Measurements from ENCODE around the gene CERS5.
"Not testable (repeated sequence)": the region's sequence is repeated elsewhere in the genome, so short reads cannot be mapped to it uniquely, and the experiment has no call there.

The CERS5 gene

DNA sequence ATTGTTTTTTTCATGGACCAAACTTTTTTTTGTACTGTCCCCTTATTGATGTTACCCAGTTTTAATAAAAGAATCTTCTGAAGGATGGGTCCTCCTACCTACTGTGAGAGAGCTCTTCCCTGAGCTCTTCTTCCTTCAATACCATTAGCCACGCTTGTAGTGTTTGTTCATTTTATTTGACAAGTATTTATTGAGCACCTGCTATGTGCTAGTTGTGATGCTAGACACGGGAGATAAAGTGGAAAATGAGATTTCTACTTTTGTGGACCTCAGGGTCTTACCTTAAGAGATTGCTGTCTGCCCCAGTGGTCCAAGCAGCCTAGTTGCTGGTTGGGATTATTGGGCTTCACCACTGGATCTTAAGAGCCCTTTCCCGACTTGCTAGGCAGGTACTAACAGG lies 66.6 kb downstream of the CERS5 start:
- no peak for DNase-seq

DNA sequence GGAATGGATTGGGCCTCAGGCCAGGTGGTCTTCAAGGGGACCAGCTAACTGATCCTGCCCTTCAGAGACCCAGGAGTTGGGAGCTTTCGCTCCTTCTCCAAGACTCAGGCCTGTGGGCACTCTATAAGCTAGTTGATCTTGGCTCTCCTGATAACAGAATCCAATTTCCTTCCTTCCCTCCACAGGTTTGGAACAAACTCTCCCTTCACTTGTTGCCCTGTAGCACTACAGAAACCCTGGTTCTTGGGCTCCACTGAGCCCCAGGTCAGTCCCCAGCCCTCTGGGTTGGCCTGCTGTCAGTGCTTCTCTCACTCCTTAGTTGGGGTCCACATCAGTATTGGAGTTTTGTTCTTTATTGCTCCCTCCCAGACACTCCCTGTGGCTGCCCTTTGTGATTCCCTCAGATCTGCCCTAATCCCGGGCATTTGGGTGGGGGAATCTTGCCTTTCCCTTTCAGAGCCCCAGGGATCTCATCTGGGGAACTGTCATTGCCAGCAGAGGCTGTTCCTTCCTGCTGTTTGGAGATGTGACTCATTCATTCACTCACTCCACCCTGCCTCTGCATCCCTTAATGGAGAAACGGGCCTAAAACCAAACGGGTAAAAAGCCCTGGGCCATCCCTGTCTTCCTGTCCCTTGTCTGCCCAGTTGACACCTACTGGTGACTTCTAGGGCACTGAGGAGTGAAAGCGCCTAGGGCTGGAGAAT lies 67.7 kb downstream of the CERS5 start:
- DNase-seq: no peak

DNA sequence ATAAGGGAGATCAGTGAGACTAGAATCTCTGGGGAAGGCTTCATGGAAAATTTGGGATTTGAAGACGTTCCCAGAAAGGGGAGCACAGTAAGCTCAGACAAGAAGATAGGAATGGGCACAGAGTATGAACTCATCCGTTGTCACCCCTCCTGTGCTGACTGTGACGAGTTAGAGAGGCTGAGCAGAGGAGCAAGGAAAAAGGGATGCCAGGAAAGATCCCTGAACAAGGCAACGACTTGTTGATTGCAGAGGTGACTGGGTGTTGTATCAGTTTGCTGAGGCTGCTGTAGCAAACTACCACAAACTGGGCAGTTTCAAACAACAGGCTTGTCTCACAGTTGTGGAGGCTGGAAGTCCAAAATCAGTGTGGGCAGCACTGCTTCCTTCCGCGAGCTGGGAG lies 69.2 kb downstream of the CERS5 start:
- no peak for DNase-seq

DNA sequence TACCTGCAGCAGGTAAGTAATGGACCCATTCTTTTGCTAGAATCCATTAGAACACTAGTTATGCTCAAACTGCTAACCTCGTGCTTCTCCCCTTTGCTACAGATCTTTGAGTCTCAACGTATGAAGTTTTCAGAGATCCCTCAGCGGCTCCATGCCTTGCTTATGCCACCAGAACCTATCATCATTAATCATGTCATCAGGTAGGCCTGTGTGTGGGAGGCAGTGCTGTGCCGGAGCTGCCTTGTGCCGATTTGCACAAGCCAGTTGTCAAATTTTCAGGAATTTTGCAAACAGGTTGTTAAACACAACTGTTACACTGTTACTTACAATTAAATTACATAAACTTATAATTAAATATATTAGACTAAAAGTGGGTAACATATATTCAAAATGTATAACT lies 76.8 kb downstream of the CERS5 start:
- no peak for DNase-seq

DNA sequence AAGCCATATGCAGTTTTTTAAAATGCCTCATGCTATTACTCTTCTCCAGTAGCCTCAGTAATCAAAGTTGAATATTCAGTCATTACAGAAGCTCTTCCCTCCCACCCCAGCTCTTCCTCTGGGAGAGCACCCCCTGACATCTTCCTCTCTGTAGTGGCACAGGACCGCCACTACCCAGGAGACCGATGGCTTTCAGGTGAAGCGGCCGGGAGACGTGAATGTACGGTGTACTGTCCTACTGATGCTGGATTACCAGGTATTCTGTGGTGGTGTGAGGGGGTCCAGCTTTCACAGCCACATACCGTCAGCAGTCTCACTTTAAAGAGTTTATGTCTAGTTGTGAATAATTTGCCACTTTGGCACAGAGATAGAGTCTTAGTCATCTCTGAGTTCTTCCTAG lies 77.4 kb downstream of the CERS5 start:
- DNase-seq: no peak

DNA sequence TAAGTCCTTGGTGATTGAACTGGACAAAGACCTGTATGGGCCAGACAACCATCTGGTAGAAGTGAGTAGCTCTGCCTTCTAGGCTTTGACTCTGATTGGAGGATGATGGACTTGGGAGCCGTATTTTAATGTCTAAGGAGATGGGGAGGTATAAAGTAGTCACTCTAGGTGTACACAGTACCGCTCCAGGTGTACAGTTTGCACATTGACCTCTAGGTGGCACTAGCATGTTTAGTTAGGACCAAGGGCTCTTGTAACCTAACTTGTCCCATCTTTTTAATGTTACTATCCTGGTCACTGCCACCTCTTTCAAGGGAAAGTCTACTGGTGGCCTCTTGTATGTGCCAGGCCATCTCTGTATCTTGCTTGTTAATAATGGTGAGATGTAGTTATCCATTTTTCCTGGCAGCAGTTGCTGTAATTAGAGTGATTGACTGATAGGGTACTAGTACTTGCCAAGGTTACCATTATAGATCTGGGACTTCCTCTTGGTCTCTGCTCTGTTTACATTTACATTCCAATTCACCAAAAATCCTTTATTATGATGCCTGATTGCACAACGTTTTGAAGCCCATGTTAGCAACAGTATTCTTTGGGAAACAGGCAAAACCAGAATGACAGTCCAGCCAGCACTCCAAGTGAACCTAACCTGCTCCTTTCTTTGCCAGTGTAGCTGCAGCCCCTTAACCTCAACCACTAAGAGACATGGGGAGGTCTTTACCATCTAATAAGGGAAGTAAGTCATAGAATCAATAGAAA lies 78.4 kb downstream of the CERS5 start:
- DNase-seq: peak; percentile 39

DNA sequence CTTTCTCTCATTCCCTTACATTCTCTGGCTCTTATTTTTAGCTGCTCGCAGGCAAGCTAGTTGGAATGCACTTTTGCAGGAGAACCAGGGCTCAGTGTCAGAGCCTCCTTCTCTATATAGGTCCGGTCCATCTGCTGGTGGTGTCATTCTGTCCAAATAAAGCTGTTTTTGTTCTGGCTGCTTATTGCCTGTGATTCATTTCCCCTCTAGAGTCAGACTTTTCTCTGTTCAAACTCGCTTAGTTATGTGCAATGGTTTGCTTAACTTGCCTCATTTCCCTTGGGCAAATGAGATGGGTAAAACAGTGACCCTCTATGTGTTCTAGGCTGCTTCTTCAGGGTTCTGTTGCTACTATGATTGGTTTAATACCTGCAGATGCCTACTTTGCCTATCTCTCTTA lies 79.2 kb downstream of the CERS5 start:
- DNase-seq: no peak

DNA sequence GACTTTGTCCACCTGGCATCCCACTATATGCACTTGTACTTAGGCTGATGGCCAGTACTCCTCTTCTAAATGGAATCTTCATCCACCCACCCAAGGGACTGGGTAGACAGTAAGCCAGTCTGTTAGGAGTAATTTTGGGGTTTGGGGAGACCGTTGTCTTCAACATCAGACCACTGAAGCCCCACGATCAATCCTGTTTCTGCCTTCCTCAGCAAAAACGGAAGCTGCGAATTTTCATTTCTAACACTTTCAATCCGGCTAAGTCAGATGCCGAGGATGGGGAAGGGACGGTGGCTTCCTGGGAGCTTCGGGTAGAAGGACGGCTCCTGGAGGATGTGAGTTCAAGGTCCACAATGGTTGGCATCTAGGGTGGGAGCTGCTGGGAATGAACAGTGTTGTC lies 80.0 kb downstream of the CERS5 start:
- no peak for DNase-seq

DNA sequence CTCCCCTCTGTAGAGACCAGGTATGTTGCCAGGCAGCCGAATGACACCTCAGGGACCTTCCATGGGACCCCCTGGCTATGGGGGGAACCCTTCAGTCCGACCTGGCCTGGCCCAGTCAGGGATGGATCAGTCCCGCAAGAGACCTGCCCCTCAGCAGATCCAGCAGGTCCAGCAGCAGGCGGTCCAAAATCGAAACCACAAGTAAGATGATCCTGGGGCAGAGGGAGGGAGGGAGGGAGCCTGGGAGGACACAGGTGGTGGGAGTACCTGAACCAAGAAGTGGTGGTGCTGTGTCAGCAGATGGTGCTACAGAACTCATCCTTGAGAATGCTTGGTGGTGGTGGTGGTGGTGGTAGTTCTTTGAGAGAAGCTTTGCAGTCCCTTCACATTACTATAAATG lies 81.0 kb downstream of the CERS5 start:
- no peak for DNase-seq

DNA sequence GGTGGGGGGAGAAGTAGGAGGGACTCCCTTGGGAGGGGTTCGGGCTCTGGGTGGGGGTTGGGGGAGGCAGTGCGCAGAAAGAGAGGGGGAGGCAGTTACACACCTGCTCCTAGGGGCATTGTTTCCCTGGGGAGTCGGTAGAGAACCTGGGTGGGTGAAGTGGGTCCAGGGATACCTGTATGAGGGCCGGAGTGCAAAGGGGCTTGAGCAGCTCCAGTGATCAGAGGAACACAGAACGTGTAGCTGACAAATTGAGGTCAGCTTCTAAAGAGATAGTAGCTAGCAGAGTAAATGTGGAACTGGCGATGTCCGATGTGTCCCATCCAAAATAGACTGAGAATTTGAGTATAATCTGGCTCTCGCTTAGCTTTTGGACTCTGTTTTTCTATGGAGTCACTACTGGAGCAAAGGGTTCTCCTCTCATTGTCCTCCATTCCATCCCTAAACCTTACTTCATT lies 81.5 kb downstream of the CERS5 start:
- no peak for DNase-seq

DNA sequence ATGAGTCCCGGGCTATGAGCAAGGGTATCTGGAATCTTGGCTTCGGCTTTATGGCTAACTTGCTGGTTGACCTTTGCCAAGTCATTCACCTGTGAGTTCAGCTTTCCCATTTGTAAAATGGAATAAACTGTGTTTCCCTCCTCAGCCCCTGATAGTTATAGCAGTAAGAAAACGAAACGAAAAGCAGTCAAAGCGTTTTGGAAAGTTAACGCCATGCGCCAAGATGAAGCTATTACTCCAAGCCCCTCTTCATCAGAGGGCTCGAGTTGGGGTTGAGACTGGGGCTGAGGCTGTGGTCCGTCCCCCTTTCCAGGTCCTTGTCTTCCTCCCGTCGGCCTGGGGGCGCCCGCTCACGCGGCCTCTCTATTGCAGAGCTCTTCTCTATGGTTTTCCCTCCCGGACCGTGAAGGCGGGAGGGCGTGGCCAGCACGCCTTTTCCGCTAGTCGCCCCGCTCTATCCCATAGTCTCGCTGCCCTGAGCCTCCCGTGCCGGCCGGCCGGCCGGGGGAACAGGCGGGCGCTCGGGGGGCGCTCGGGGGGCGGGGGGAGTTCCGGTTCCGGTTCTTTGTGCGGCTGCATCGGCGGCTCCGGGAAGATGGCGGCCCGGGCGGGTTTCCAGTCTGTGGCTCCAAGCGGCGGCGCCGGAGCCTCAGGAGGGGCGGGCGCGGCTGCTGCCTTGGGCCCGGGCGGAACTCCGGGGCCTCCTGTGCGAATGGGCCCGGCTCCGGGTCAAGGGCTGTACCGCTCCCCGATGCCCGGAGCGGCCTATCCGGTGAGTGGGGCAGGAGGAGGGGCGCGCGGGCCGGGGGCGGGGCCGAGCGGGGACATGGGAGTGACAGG lies 82.2 kb downstream of the CERS5 start, which contains the start of gene SMARCD1:
Gene SMARCD1 (plus strand): TSS at position 568 of the 840 bp plus-strand sequence. CDS start 28 bp downstream, at position 596.
- DNase-seq: peak; percentile 82

DNA sequence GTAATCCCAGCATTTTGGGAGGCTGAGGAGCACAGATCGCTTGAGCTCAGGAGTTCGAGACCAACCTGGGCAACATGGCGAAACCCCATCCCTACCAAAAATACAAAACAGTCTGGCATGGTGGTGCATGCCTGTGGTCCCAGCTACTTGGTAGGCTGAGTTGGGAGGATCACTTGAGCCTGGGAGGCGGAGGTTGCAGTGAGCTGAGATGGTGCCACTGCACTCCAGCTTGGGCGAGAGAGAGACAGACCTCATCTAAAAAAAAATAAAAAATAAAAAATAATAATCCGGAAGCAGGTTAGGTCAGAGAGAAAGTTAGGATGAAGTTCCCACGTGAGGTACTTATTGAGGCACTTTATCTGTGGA lies 82.8 kb downstream of the CERS5 start:
- DNase-seq: not testable (repeated sequence)

DNA sequence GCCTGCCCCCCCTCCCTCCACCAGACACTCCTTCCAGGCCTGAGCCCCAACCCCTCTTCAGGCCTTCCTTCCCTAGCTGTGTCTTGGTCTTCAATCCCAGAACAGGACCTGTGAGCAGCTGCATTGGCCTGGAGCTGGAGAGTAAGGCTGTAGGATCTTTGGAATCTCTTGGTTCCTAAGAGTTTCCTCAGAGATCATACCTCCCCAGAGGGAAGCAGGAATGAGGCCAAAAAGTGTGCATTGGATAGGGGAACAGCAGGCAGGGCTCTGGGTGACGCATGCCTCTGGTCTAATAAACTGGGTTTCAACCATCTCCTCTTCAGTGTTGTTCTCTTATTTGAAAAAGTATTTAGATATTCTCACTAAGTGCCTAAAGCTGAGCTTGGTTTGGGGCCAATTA lies 83.9 kb downstream of the CERS5 start:
- no peak for DNase-seq

DNA sequence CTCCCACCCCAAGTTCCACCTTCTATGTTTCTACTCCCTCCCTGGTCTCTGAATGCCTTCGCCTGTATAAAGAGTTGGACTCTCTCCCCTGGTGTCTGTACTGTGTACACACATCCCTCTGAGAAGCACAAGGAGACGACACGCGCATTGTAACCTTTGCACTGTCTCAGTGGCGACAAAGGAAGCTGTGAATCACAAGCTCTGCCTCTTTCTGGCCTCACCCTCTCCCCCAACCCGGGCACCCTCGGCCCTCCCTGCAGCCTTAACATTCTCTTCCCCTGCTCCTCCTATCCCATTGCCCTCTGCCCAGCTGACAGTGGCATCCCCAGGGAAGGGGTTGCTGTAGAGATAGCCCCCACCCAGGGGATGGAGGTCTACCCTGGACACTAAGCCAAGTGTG lies 84.5 kb downstream of the CERS5 start:
- DNase-seq: no peak

DNA sequence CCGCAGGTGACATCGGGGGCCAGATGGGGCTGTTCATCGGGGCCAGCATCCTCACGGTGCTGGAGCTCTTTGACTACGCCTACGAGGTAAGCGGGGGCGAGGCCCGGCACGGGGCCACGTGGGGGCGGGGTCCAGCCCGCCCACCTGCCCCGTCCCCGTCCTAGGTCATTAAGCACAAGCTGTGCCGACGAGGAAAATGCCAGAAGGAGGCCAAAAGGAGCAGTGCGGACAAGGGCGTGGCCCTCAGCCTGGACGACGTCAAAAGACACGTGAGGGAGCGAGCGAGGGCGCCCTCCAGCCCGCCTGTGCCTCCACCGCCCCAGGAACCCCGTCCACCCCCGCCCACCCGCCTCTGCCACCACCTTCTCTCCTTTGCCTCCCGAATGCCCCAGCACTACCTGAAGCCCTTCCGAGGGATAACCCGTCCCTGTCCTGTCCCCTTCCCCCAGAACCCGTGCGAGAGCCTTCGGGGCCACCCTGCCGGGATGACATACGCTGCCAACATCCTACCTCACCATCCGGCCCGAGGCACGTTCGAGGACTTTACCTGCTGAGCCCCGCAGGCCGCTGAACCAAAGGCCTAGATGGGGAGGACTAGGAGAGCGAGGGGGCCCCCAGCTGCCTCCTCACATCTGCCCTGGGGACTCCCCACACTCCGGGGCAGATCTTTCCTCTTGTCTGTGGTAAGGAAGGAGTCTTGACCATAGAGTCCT lies 85.9 kb downstream of the CERS5 start:
- DNase-seq: no peak

DNA sequence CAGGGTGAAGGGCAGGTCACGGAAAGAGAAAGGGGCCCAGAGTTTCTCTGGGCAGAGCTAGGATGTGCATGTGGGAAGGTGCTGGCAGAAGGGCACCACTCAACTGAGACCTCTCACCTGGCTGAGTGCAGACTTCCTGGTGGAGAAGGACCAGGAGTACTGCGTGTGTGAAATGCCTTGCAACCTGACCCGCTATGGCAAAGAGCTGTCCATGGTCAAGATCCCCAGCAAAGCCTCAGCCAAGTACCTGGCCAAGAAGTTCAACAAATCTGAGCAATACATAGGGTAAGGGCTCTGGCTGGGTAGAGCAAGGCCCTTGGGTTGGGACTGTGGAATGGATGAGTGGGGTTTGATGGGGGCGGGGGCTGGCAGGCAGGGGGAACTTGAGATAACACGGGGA lies 87.4 kb downstream of the CERS5 start:
- DNase-seq: no peak

Measured in kidney glomerular epithelial cell (primary cell).